Stimulated activated CD8-positive, alpha-beta memory T cell treated with anti-CD3 and anti-CD28 coated beads, Interleukin-4, amount 100 ng/mL, for 4 hours (primary cell): Measurements from ENCODE around the gene FRMD8.

Source experiments
- DNase-seq, 2 donors: peaks; one replicate each; pipeline ENCODE4 v3.0.0-alpha.2; 2020; ENCODE audit warnings: low read depth in 2 of 2, low spot score in 1 of 2

FRMD8 gene

GRCh38 chr11:65373839-65374580, 12.4 kb upstream of the FRMD8 start:
- DNase-seq: no peak

DNA sequence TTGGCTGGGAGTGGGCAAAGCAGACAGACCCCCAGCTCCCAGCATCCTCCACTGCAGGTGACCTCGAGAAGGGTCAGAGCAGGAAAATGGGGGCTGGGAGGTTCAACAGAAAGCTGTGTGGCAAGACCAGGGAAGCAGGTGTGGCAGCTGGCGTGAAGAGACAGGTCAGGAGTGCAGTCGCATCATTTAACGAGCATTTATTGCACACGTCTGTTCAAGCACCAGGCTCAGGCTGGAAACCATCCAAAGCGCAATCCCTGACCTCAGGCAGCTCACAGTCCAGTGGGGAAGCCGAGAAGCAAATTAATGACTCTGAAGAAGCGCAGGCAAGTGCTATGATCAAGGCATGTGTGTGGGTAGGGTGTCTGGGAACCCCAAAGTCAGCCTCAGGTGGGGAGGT, 11.4 kb upstream of the FRMD8 start:
- DNase-seq: no peak

- no peak for DNase-seq
Observed at GRCh38 chr11:65376138-65376713, 10.2 kb upstream of the FRMD8 start.

- DNase-seq: no peak
Observed at GRCh38 chr11:65377036-65377435, 9.4 kb upstream of the FRMD8 start.

DNA sequence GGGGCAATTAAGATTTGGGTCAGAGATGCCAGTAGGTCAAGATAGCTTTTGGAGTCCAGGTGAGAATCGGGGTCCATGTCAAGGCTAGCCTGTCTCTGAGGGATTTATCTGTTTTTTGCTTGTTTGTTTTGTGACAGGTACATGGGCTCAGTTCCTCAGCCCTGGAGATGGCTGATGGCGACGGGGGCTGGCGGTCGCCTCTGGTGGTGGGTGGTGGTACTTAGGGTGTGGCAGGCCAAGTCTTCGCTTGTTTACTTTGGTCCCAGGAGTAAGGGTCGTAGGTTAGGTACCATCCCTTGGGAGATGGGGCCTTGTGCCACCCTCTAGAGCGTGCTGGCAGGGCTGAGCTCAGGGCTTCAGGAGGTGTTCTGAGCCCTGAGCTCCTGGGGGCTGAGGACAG, 8.7 kb upstream of the FRMD8 start:
- no peak for DNase-seq

DNA sequence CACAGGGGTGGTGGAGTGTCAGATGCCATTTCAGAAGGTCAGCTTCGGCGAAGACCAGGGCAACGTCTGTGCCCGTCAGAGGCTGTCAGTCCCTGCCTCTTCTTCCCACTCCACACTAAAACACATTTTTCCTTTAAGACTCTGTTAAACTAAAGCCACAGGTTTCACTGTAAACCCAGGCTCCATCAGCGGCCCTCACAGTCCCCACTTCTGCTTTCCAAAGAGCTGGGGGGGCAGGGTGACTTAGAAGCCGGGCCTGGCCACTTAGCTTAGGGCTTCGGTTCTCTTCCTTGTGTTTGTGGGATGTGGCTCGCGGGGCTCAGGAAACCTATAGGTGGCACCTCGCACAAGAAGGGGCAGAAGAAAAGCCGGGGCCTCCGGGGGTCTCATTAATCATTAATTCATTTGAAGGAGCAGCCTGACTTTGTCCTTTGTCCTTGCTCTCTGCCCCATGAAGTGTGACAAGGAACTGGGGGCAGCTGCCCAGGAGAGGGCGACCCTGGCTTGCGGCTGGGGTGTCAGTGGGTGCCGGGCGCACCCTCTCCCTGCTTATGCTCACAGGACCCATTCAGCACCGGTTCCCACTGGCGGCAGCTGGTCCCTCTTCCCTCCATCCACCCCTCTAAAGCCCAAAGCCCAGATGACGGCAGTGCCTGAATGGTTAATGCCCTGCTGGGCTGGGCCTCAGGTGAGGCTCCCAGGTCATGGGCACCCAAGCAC, 8.1 kb upstream of the FRMD8 start:
- DNase-seq: no peak

GRCh38 chr11:65378928-65379638, 7.4 kb upstream of the FRMD8 start:
- no peak for DNase-seq

GRCh38 chr11:65379698-65380459, 6.6 kb upstream of the FRMD8 start:
- no peak for DNase-seq

- DNase-seq: no peak
Observed at GRCh38 chr11:65380460-65381119, 5.8 kb upstream of the FRMD8 start.

GRCh38 chr11:65381716-65382032, 4.8 kb upstream of the FRMD8 start:
- DNase-seq: no peak

- DNase-seq: peak; percentile 78 to 88
Observed at GRCh38 chr11:65382033-65382803, 4.2 kb upstream of the FRMD8 start, which contains the start of gene SLC25A45. Gene SLC25A45 (minus strand): TSS chr11:65382646. CDS start chr11:65381951, 695 bp downstream.

DNA sequence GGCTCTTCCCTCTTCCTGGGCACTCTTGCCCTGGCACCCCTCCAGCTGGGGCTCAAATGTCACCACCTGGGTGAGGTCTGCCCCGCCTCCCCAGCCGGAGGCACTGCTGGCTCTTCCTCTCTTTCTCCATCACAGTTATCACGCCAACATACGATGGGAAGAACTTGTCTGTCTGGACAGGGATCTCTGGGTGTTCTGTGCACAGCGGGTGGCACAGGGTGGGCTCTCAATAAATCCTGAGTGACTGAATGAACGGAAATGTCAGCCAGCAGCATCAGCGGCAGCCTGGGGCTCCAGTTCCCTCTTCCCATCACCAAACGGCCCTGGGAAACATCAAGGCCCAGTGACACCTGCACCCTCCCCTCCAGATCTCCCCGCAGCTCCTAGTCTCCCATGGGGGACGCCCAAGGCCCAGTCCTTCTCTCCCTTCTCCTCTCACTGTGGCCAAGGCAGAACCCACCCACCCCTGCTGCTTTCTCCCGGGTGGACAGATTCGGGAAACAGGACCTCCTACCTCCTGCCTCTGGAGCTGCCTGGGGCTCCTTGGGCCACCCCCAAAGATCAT, 3.6 kb upstream of the FRMD8 start:
- no peak for DNase-seq

GRCh38 chr11:65383778-65384177, 2.7 kb upstream of the FRMD8 start:
- no peak for DNase-seq

- no peak for DNase-seq
Observed at GRCh38 chr11:65384301-65384889, 2.0 kb upstream of the FRMD8 start.

GRCh38 chr11:65388731-65389130, 2.3 kb downstream of the FRMD8 start:
- DNase-seq: no peak

DNA sequence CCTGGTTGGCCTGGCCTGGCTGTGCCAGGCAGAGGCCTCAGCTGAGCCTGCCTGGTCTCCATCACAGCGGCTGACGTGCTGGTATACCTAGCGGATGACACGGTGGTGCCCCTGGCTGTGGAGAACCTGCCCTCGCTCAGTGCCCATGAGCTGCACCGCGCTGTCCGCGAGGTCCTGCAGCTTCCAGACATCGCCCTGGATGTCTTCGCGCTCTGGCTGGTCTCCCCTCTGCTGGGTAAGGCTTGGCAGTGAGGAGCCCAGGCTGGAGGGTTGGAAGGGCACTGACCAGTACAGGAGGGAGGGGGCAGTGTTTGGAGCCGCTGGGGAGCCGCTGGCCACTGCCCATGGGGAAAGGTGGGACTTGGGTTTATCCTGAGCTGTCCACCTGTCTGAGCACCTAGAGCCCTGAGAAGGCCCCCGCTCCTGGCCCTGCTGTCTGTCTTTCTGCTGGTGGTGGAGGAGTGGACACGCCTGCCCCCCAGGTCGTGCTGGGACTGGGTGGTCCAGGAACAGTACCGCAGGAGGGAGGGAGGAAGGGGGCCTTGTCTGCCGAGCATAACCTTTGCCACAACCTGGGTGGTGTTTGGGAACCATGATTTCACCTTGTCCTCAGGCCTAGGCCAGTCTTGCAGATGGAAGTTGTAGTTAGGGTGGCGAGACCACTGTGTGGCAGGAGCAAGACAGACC, 3.0 kb downstream of the FRMD8 start:
- no peak for DNase-seq

GRCh38 chr11:65390099-65390941, 3.9 kb downstream of the FRMD8 start:
- no peak for DNase-seq

DNA sequence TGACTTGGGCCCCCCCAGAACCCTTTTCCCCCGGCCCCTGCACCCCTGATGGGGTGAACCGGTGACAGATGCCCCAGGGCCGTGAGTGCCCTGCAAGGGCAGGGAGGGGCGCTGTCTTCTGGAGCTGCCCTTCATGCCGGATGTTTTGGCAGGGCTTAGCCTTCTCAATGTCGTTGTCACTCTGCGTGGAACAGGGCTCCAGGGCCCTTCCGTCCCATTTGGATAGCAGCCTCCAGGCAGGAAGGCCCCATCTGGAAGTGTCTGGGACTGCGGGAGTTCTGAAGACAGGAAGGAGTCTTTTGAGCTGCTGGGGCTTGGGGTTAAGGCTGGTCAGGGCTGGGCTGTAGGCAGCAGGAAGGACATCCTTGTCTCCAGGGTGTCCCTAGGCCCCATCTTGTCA, 4.6 kb downstream of the FRMD8 start:
- no peak for DNase-seq
